Measurements from ENCODE around the gene SP5. TPM values are rescaled to one million over a fixed set of nuclear protein-coding genes. Genes with fewer than 3 reads are reported as not detected.

SP5 gene
- total and polyA plus RNA-seq, 2 donors (not counting 3 experiments of a cell fraction or from before 2014, with no cell fraction given): not detected

DNA sequence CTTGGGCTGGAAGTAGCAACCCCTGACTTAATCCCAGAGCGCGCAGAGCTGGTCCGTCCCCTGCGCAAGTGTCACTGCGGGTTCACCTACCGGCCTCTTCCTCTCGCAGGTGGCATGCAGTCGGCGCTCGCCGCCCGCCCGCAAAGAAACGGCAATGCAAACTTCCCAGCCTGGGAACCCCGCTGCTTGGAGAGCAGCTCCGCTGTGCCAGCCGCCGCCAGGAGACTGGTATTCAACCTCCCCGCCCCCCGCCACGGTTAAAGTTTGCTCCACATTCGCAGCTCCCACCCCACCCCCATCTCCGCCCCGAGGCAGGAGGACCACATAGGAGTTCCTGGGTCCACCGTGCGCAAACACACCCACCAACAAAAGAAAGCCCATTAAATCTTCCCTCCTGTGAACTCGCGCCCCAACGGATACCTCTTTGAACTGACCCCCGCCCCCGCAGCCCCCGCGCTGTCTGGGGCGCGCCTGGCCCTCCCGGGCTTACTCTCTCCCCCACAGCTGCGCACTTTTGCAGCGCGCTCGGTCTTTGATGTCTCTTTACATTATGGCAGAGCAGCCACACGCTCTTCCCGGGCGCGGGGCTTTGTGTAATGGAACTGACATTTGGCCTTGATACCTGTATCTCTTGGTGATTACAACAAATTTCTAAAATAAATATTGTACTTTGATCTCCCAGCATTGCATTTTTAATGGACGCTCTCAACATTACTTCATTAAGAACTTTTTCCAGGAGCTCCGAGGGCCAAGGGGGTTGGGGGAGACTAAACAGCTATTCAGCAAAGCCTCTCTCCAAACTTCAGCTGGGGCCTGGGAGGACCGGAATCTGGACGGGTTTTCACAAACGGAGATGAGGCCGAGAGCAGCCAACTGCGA, 3.1 kb upstream of the SP5 start:
- FAIRE-seq: no peak
- POLR2A ChIA-PET: no interaction called here

More for the DNA sequence above, 3.1 kb upstream of the SP5 start:
- peaks cover 17% of the 10 kb centered on the region for H3K4me1 ChIP-seq (ENCODE audit: control insufficient read depth, extremely low read depth, insufficient read depth, low read length)
- H3K9ac ChIP-seq (replicated peaks; ENCODE audit: extremely low read depth, insufficient read depth, low read length): no peak overlapping the region
- DNase-seq (ENCODE audit: low read depth, low spot score): no peak
- TF ChIP-seq, protein P1, sequence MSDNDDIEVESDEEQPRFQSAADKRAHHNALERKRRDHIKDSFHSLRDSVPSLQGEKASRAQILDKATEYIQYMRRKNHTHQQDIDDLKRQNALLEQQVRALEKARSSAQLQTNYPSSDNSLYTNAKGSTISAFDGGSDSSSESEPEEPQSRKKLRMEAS (IDR thresholded peaks at IDR 0.05; ENCODE audit: insufficient read depth, insufficient read length): no peak
- no peak for TF ChIP-seq POLR2A (IDR thresholded peaks at IDR 0.05; ENCODE audit: low read depth, low read length)
- TF ChIP-seq, protein P2, sequence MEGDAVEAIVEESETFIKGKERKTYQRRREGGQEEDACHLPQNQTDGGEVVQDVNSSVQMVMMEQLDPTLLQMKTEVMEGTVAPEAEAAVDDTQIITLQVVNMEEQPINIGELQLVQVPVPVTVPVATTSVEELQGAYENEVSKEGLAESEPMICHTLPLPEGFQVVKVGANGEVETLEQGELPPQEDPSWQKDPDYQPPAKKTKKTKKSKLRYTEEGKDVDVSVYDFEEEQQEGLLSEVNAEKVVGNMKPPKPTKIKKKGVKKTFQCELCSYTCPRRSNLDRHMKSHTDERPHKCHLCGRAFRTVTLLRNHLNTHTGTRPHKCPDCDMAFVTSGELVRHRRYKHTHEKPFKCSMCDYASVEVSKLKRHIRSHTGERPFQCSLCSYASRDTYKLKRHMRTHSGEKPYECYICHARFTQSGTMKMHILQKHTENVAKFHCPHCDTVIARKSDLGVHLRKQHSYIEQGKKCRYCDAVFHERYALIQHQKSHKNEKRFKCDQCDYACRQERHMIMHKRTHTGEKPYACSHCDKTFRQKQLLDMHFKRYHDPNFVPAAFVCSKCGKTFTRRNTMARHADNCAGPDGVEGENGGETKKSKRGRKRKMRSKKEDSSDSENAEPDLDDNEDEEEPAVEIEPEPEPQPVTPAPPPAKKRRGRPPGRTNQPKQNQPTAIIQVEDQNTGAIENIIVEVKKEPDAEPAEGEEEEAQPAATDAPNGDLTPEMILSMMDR (IDR thresholded peaks at IDR 0.05; ENCODE audit: extremely low read depth in 1 of 2, insufficient read depth in 1 of 2, low read depth in 1 of 2, low read length in 2 of 2): no peak
- no peak for TF ChIP-seq JUN (IDR thresholded peaks at IDR 0.05; ENCODE audit: borderline replicate concordance, insufficient read depth, insufficient read length, low read depth)
- TF ChIP-seq GATA2 (IDR thresholded peaks at IDR 0.05; ENCODE audit: insufficient read depth, insufficient read length, low read depth, low read length): no peak
- dilution Hi-C loops (cut with MboI; ENCODE audit: extremely low pct_ligation_motif_present, low sequenced_read_pairs) (no loop called here), intact Hi-C loops (cut with micrococcal nuclease) (loop anchor here (10.0 kb wide), 1 partner anchor 777 kb away; no protein-coding TSS in a partner anchor)
- H3K27me3 ChIP-seq (ENCODE audit: control insufficient read depth in 2 of 2, insufficient read depth in 2 of 2, low read length in 2 of 2): peaks cover 57 to 81% of the 10 kb centered on the region in 2 experiments
- H2AFZ ChIP-seq (ENCODE audit: low read depth, low read length): no peak overlapping the region
- no peak overlapping the region for H3K27ac ChIP-seq (ENCODE audit: insufficient read depth, low read depth, low read length)
- CTCF ChIA-PET: no interaction called here
- H3K79me2 ChIP-seq (ENCODE audit: control insufficient read depth, insufficient read depth, low read length): no peaks in the 10 kb centered on the region
- no peak overlapping the region for H3K4me3 ChIP-seq (replicated peaks in 1 of 3; ENCODE audit: insufficient read depth in 1 of 3, low read depth in 1 of 3, low read length in 3 of 3)
- H3K36me3 ChIP-seq (ENCODE audit: control insufficient read depth in 2 of 2, extremely low read depth in 1 of 2, insufficient read depth in 2 of 2, low read length in 2 of 2): no peaks in the 10 kb centered on the region
- no TSS peak for BruUV-seq (replicated peaks)
- no peaks in the 10 kb centered on the region for H4K20me1 ChIP-seq (replicated peaks; ENCODE audit: control insufficient read depth, extremely low read depth, insufficient read depth, low read length)
- no peak overlapping the region for H3K4me2 ChIP-seq (ENCODE audit: insufficient read depth, low read length)
- no peaks in the 10 kb centered on the region for H3K9me3 ChIP-seq (replicated peaks; ENCODE audit: control insufficient read depth, insufficient read depth, low read length)
- H3K9me1 ChIP-seq (replicated peaks; ENCODE audit: control insufficient read depth, extremely low read depth, insufficient read depth, low read length): no peaks in the 10 kb centered on the region

All from endothelial cell of umbilical vein (primary cell).